Muscle layer of colon (tissue), 2 donors: ENCODE measurements around the gene DOCK1.
"Not testable (repeated sequence)": the region's sequence is repeated elsewhere in the genome, so short reads cannot be mapped to it uniquely, and the experiment has no call there.

Experiments used
- H3K27ac ChIP-seq: one replicate; pipeline ENCODE4 v1.7.0; 2013; ENCODE audit warnings: low read depth, mild to moderate bottlenecking, low read length, moderate library complexity
- H3K27me3 ChIP-seq, 2 donors: one replicate each; pipeline ENCODE4 v1.7.0; 2013; ENCODE audit warnings: low read length in 2 of 2, mild to moderate bottlenecking in 2 of 2; ENCODE audit not compliant: insufficient read depth in 2 of 2, control insufficient read depth in 1 of 2
- H3K36me3 ChIP-seq: one replicate; pipeline ENCODE4 v1.7.0; 2013; ENCODE audit warnings: mild to moderate bottlenecking, low read length; ENCODE audit not compliant: insufficient read depth
- H3K4me1 ChIP-seq: one replicate; pipeline ENCODE4 v1.7.0; 2013; ENCODE audit warnings: mild to moderate bottlenecking, low read length; ENCODE audit not compliant: insufficient read depth
- H3K4me3 ChIP-seq, 2 donors: one replicate each; pipeline ENCODE4 v1.7.0; 2013; ENCODE audit warnings: low read length in 2 of 2, low read depth in 1 of 2, mild to moderate bottlenecking in 1 of 2, moderate library complexity in 1 of 2
- H3K9ac ChIP-seq: one replicate; pipeline ENCODE4 v1.7.0; 2013; ENCODE audit warnings: low read length
- H3K9me3 ChIP-seq: one replicate; pipeline ENCODE4 v1.7.0; 2013; ENCODE audit warnings: mild to moderate bottlenecking, low read length
- donor health status: abdominal sarcoma.
- donor health status: Adenocarcinoma of cecum.

DOCK1 gene

GRCh38 chr10:126928274-126928673 lies 23.0 kb downstream of the DOCK1 start:
- Histone ChIP-seq H3K4me3 (no peak overlapping the region), H3K9me3 (no peaks in the 10 kb centered on the region), H3K36me3 (no peaks in the 10 kb centered on the region), H3K27me3 (no peaks in the 10 kb centered on the region), H3K4me1 (peaks cover 19% of the 10 kb centered on the region), H3K9ac (no peak overlapping the region), H3K27ac (no peak overlapping the region)

- H3K27ac ChIP-seq = no peak overlapping the region
- no peak overlapping the region for H3K9ac ChIP-seq
- H3K9me3 ChIP-seq = no peaks in the 10 kb centered on the region
- peaks cover 19% of the 10 kb centered on the region for H3K4me1 ChIP-seq
- no peak overlapping the region for H3K4me3 ChIP-seq
- H3K27me3 ChIP-seq = no peaks in the 10 kb centered on the region
- H3K36me3 ChIP-seq = no peaks in the 10 kb centered on the region
These were observed 24.2 kb downstream of the DOCK1 start for GRCh38 chr10:126929391-126929790.

GRCh38 chr10:126930131-126930882 lies 25.1 kb downstream of the DOCK1 start:
- Histone ChIP-seq H3K4me3 (peak overlapping the region in 1 of 2 donors; percentile 69), H3K27ac (no peak overlapping the region), H3K27me3 (no peaks in the 10 kb centered on the region), H3K9ac (no peak overlapping the region), H3K36me3 (no peaks in the 10 kb centered on the region), H3K4me1 (peaks cover 19% of the 10 kb centered on the region), H3K9me3 (no peaks in the 10 kb centered on the region)

- Histone ChIP-seq H3K27me3 (no peaks in the 10 kb centered on the region), H3K9ac (no peak overlapping the region)
These were observed 25.8 kb downstream of the DOCK1 start for GRCh38 chr10:126930883-126931503.

GRCh38 chr10:126931544-126931943 lies 26.3 kb downstream of the DOCK1 start:
- Histone ChIP-seq H3K36me3 (no peaks in the 10 kb centered on the region), H3K27ac (no peak overlapping the region), H3K4me3 (peak overlapping the region; percentile 30 to 69), H3K4me1 (peaks cover 19% of the 10 kb centered on the region), H3K9me3 (no peaks in the 10 kb centered on the region), H3K9ac (no peak overlapping the region), H3K27me3 (no peaks in the 10 kb centered on the region)

More at GRCh38 chr10:126930883-126931503, 25.8 kb downstream of the DOCK1 start:
- Histone ChIP-seq H3K9me3 (no peaks in the 10 kb centered on the region), H3K27ac (no peak overlapping the region), H3K4me1 (peaks cover 19% of the 10 kb centered on the region), H3K4me3 (peak overlapping the region; percentile 30 to 69), H3K36me3 (no peaks in the 10 kb centered on the region)

GRCh38 chr10:126932516-126932915 lies 27.3 kb downstream of the DOCK1 start:
- Histone ChIP-seq H3K27ac (no peak overlapping the region), H3K9ac (no peak overlapping the region), H3K9me3 (no peaks in the 10 kb centered on the region), H3K36me3 (no peaks in the 10 kb centered on the region), H3K4me3 (no peak overlapping the region), H3K4me1 (peaks cover 19% of the 10 kb centered on the region), H3K27me3 (no peaks in the 10 kb centered on the region)

- Histone ChIP-seq H3K27ac (no peak overlapping the region), H3K36me3 (no peaks in the 10 kb centered on the region), H3K9me3 (no peaks in the 10 kb centered on the region), H3K4me1 (peaks cover 19% of the 10 kb centered on the region), H3K27me3 (no peaks in the 10 kb centered on the region), H3K4me3 (no peak overlapping the region), H3K9ac (no peak overlapping the region)
These were observed 27.9 kb downstream of the DOCK1 start for GRCh38 chr10:126933116-126933515.

GRCh38 chr10:126935263-126935946 lies 30.2 kb downstream of the DOCK1 start:
- peaks cover 12% of the 10 kb centered on the region for H3K4me1 ChIP-seq
- no peak overlapping the region for H3K27ac ChIP-seq
- H3K4me3 ChIP-seq = no peak overlapping the region
- H3K27me3 ChIP-seq = no peaks in the 10 kb centered on the region
- no peaks in the 10 kb centered on the region for H3K36me3 ChIP-seq
- H3K9me3 ChIP-seq = no peaks in the 10 kb centered on the region
- no peak overlapping the region for H3K9ac ChIP-seq

GRCh38 chr10:126937026-126937425 lies 31.8 kb downstream of the DOCK1 start:
- Histone ChIP-seq H3K4me1 (peaks cover 5% of the 10 kb centered on the region), H3K27ac (no peak overlapping the region), H3K9me3 (no peaks in the 10 kb centered on the region), H3K27me3 (no peaks in the 10 kb centered on the region), H3K9ac (no peak overlapping the region), H3K36me3 (no peaks in the 10 kb centered on the region), H3K4me3 (no peak overlapping the region)

GRCh38 chr10:126938121-126938520 lies 32.9 kb downstream of the DOCK1 start:
- H3K36me3 ChIP-seq, H3K27ac ChIP-seq, H3K4me1 ChIP-seq, H3K9ac ChIP-seq, H3K27me3 ChIP-seq, H3K4me3 ChIP-seq, H3K9me3 ChIP-seq: not testable (repeated sequence)

- Histone ChIP-seq H3K4me1 (no peaks in the 10 kb centered on the region), H3K27me3 (no peaks in the 10 kb centered on the region), H3K9me3 (no peaks in the 10 kb centered on the region), H3K27ac (no peak overlapping the region), H3K4me3 (no peak overlapping the region), H3K36me3 (no peaks in the 10 kb centered on the region), H3K9ac (no peak overlapping the region)
These were observed 34.5 kb downstream of the DOCK1 start for GRCh38 chr10:126939706-126940105.
